Fibroblast of lung (primary cell): Measurements from ENCODE around the gene NRXN2. TPM values are rescaled to one million over a fixed set of nuclear protein-coding genes. Genes with fewer than 3 reads are reported as not detected.

Experiments
- DNase-seq, 2 donors: peaks; one replicate each; pipeline versions ENCODE4 v3.0.0 to v3.0.0-alpha.2; 2010; ENCODE audit warnings: low read depth in 2 of 2
- H2AFZ ChIP-seq: 2 replicates; pipeline ENCODE4 v1.5.1; 2012; ENCODE audit warnings: low read length, control low read depth, inconsistent platforms
- H3K27ac ChIP-seq: 2 replicates; pipeline ENCODE4 v1.5.1; 2011; ENCODE audit warnings: low read length, control low read depth; ENCODE audit not compliant: insufficient read depth
- H3K27me3 ChIP-seq: 2 replicates; pipeline ENCODE4 v1.5.1; 2011; ENCODE audit warnings: mild to moderate bottlenecking, low read length; ENCODE audit not compliant: control insufficient read depth, insufficient read depth
- H3K36me3 ChIP-seq: 2 replicates; pipeline ENCODE4 v1.5.1; 2011; ENCODE audit warnings: low read length; ENCODE audit not compliant: control insufficient read depth, insufficient read depth
- H3K4me1 ChIP-seq: 2 replicates; pipeline ENCODE4 v1.5.1; 2011; ENCODE audit warnings: low read length; ENCODE audit not compliant: control insufficient read depth, insufficient read depth; ENCODE audit errors: extremely low read depth
- H3K4me2 ChIP-seq: 2 replicates; pipeline ENCODE4 v1.5.1; 2011; ENCODE audit warnings: low read length, control low read depth; ENCODE audit not compliant: insufficient read depth; ENCODE audit errors: extremely low read depth
- H3K4me3 ChIP-seq, 4 experiments: fragments of 200-600 bp in 1 of 4; sonication (generic) in 1 of 4; replicated peaks in 1 of 4; 2 replicates each; pipeline ENCODE4 v1.5.1; 2011 to 2016; ENCODE audit warnings: low read length in 4 of 4, low read depth in 3 of 4, mild to moderate bottlenecking in 3 of 4, control low read depth in 2 of 4, inconsistent platforms in 1 of 4, mixed read lengths in 1 of 4; ENCODE audit not compliant: insufficient read depth in 1 of 4; ENCODE audit errors: control extremely low read depth in 1 of 4
- H3K79me2 ChIP-seq: 2 replicates; pipeline ENCODE4 v1.5.1; 2012; ENCODE audit warnings: mild to moderate bottlenecking, low read length, inconsistent platforms; ENCODE audit not compliant: control insufficient read depth, insufficient read depth
- H3K9ac ChIP-seq: 2 replicates; pipeline ENCODE4 v1.5.1; 2011; ENCODE audit warnings: mild to moderate bottlenecking, low read length, control low read depth; ENCODE audit not compliant: insufficient read depth
- H3K9me3 ChIP-seq: 2 replicates; pipeline ENCODE4 v1.5.1; 2012; ENCODE audit warnings: low read depth, low read length; ENCODE audit not compliant: control insufficient read depth, insufficient read depth
- H4K20me1 ChIP-seq: 2 replicates; pipeline ENCODE4 v1.5.1; 2011; ENCODE audit warnings: low read length; ENCODE audit not compliant: control insufficient read depth, insufficient read depth; ENCODE audit errors: extremely low read depth
- EZH2 ChIP-seq: IDR thresholded peaks from 2 replicates; pipeline ENCODE4 v1.5.1; 2012; ENCODE audit warnings: low read length, control low read depth, mild to moderate bottlenecking; ENCODE audit errors: missing control alignments
- polyA plus RNA-seq, 2 donors: library from polyadenylated mRNA; depleted of rRNA in 1 of 2; stranded (reverse) in 1 of 2; unstranded in 1 of 2; fragments of >200 nt; gene quantifications; 2 replicates each; pipeline ENCODE4 v1.2.1, GENCODE V29; 2011 to 2012; ENCODE audit warnings: missing spikeins in 1 of 2
- total RNA-seq: library from RNA; depleted of rRNA; stranded (reverse); fragments of >200 nt; gene quantifications from 2 replicates; pipeline ENCODE4 v1.2.1, GENCODE V29; 2014
- TF ChIP-seq, protein P1 (sequence below), 2 donors: IDR thresholded peaks in 1 of 2; conservative IDR thresholded peaks in 1 of 2; 1 replicate in 1 of 2; 2 replicates in 1 of 2; pipeline ENCODE4 v1.5.1; 2011 to 2012; ENCODE audit warnings: low read length in 2 of 2, control low read depth in 1 of 2, inconsistent platforms in 1 of 2, low read depth in 1 of 2, mild to moderate bottlenecking in 1 of 2

NRXN2 gene
- total and polyA plus RNA-seq, 2 donors (not counting 1 experiment from before 2014, with no cell fraction given): under 0.01 to 0.75 TPM

DNA sequence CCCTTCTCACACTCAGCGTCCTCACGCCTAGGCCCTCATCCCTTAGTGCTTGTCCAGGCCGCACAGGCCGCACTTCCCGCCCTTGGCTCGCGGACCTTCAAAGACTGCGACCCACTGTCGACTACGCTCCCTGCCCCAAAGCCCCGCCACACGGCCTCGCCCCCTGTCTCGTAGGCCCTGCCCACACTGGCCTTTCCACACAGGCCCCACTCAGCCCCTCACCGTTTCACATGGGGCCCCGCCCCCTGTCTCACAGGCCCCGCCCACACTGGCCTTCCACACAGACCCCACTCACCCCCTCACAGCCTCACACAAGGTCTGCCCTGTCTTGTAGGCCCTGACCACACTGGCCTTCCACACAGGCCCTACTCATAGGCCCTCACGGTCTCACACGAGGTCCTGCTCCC, 11.0 kb downstream of the NRXN2 start:
- Histone ChIP-seq H2AFZ (no peak overlapping the region), H3K36me3 (no peaks in the 10 kb centered on the region), H4K20me1 (no peaks in the 10 kb centered on the region), H3K79me2 (no peaks in the 10 kb centered on the region), H3K9me3 (no peaks in the 10 kb centered on the region), H3K4me1 (no peaks in the 10 kb centered on the region), H3K4me3 (no peak overlapping the region), H3K27ac (no peak overlapping the region), H3K9ac (no peak overlapping the region), H3K27me3 (peaks cover 40% of the 10 kb centered on the region), H3K4me2 (no peak overlapping the region)
- no peak for DNase-seq
- TF ChIP-seq, protein P1, sequence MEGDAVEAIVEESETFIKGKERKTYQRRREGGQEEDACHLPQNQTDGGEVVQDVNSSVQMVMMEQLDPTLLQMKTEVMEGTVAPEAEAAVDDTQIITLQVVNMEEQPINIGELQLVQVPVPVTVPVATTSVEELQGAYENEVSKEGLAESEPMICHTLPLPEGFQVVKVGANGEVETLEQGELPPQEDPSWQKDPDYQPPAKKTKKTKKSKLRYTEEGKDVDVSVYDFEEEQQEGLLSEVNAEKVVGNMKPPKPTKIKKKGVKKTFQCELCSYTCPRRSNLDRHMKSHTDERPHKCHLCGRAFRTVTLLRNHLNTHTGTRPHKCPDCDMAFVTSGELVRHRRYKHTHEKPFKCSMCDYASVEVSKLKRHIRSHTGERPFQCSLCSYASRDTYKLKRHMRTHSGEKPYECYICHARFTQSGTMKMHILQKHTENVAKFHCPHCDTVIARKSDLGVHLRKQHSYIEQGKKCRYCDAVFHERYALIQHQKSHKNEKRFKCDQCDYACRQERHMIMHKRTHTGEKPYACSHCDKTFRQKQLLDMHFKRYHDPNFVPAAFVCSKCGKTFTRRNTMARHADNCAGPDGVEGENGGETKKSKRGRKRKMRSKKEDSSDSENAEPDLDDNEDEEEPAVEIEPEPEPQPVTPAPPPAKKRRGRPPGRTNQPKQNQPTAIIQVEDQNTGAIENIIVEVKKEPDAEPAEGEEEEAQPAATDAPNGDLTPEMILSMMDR (conservative IDR thresholded peaks at IDR 0.05 in 1 of 2, IDR thresholded peaks at IDR 0.05 in 1 of 2; ENCODE audit: low read depth in 1 of 2, low read length in 2 of 2): no peak
- no peak for TF ChIP-seq EZH2

GRCh38 chr11:64711138-64711955, 11.7 kb downstream of the NRXN2 start:
- Histone ChIP-seq H3K27ac (no peak overlapping the region), H3K36me3 (no peaks in the 10 kb centered on the region), H3K4me1 (no peaks in the 10 kb centered on the region), H3K4me2 (no peak overlapping the region), H3K79me2 (no peaks in the 10 kb centered on the region), H3K9me3 (no peaks in the 10 kb centered on the region), H3K27me3 (peaks cover 40% of the 10 kb centered on the region), H3K9ac (no peak overlapping the region), H3K4me3 (no peak overlapping the region), H2AFZ (no peak overlapping the region), H4K20me1 (no peaks in the 10 kb centered on the region)
- no peak for DNase-seq
- TF ChIP-seq, protein P1 (conservative IDR thresholded peaks at IDR 0.05 in 1 of 2, IDR thresholded peaks at IDR 0.05 in 1 of 2; ENCODE audit: low read depth in 1 of 2, low read length in 2 of 2): no peak
- no peak for TF ChIP-seq EZH2

- no peaks in the 10 kb centered on the region for H3K4me1 ChIP-seq
- no peak for TF ChIP-seq EZH2
- TF ChIP-seq, protein P1 (conservative IDR thresholded peaks at IDR 0.05 in 1 of 2, IDR thresholded peaks at IDR 0.05 in 1 of 2; ENCODE audit: low read depth in 1 of 2, low read length in 2 of 2): no peak
- no peak overlapping the region for H3K4me2 ChIP-seq
These were observed 12.4 kb downstream of the NRXN2 start for GRCh38 chr11:64710418-64711137.

More at GRCh38 chr11:64710418-64711137, 12.4 kb downstream of the NRXN2 start:
- Histone ChIP-seq H3K79me2 (no peaks in the 10 kb centered on the region), H3K9me3 (no peaks in the 10 kb centered on the region), H4K20me1 (no peaks in the 10 kb centered on the region), H2AFZ (no peak overlapping the region), H3K27me3 (peaks cover 38% of the 10 kb centered on the region), H3K4me3 (no peak overlapping the region), H3K27ac (no peak overlapping the region), H3K9ac (no peak overlapping the region), H3K36me3 (no peaks in the 10 kb centered on the region)
- peak; percentile 25 to 31 for DNase-seq
